RWPE2 (cell line): Measurements from ENCODE around the gene QRFP.

Source experiments
- ATAC-seq: fragments of 200-7000 bp; cut with Tn5 transposase; 3 replicates; pipeline ENCODE4 v1.9.1; 2021; ENCODE audit warnings: low read depth
- DNase-seq: peaks from one replicate; pipeline ENCODE4 v3.0.0-alpha.2; 2020; ENCODE audit warnings: low spot score
- H3K27ac ChIP-seq: fragments of 450-650 bp; 2 replicates; pipeline ENCODE4 v1.5.1; 2017; ENCODE audit warnings: mild to moderate bottlenecking; ENCODE audit not compliant: poor library complexity, severe bottlenecking
- H3K27me3 ChIP-seq: fragments of 250-450 bp; sonication (Bioruptor Pico); 2 replicates; pipeline ENCODE4 v1.5.1; 2021; ENCODE audit warnings: mild to moderate bottlenecking, moderate library complexity; ENCODE audit not compliant: insufficient read depth, poor library complexity, severe bottlenecking
- H3K36me3 ChIP-seq: fragments of 250-450 bp; sonication (Bioruptor Pico); 2 replicates; pipeline ENCODE4 v1.5.1; 2020; ENCODE audit warnings: low read depth, mild to moderate bottlenecking, moderate library complexity
- H3K4me1 ChIP-seq: fragments of 250-450 bp; sonication (Bioruptor Pico); 2 replicates; pipeline ENCODE4 v1.5.1; 2021; ENCODE audit warnings: mild to moderate bottlenecking, moderate library complexity; ENCODE audit not compliant: insufficient read depth, poor library complexity, severe bottlenecking
- H3K4me3 ChIP-seq: fragments of 250-450 bp; sonication (Bioruptor Pico); 2 replicates; pipeline ENCODE4 v1.5.1; 2021; ENCODE audit warnings: mild to moderate bottlenecking, moderate library complexity; ENCODE audit not compliant: severe bottlenecking
- H3K9me3 ChIP-seq: fragments of 250-450 bp; sonication (Bioruptor Pico); 2 replicates; pipeline ENCODE4 v1.5.1; 2021; ENCODE audit warnings: mild to moderate bottlenecking, moderate library complexity; ENCODE audit not compliant: severe bottlenecking
- TF ChIP-seq, protein P1 (sequence below): fragments of 450-650 bp; IDR thresholded peaks from one replicate; pipeline ENCODE4 v1.5.1; 2017; ENCODE audit warnings: mild to moderate bottlenecking, moderate library complexity; ENCODE audit not compliant: poor library complexity, severe bottlenecking

The QRFP gene

GRCh38 chr9:130880599-130881220 lies 15.9 kb downstream of the QRFP start:
- Histone ChIP-seq H3K27ac (no peak overlapping the region), H3K4me1 (peaks cover 6% of the 10 kb centered on the region), H3K27me3 (no peaks in the 10 kb centered on the region), H3K9me3 (peaks cover 8% of the 10 kb centered on the region), H3K36me3 (peaks cover 69% of the 10 kb centered on the region), H3K4me3 (no peak overlapping the region)
- ATAC-seq (no peak), DNase-seq (no peak)
- TF ChIP-seq, protein P1, sequence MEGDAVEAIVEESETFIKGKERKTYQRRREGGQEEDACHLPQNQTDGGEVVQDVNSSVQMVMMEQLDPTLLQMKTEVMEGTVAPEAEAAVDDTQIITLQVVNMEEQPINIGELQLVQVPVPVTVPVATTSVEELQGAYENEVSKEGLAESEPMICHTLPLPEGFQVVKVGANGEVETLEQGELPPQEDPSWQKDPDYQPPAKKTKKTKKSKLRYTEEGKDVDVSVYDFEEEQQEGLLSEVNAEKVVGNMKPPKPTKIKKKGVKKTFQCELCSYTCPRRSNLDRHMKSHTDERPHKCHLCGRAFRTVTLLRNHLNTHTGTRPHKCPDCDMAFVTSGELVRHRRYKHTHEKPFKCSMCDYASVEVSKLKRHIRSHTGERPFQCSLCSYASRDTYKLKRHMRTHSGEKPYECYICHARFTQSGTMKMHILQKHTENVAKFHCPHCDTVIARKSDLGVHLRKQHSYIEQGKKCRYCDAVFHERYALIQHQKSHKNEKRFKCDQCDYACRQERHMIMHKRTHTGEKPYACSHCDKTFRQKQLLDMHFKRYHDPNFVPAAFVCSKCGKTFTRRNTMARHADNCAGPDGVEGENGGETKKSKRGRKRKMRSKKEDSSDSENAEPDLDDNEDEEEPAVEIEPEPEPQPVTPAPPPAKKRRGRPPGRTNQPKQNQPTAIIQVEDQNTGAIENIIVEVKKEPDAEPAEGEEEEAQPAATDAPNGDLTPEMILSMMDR, result no peak

- TF ChIP-seq, protein P1, result no peak
- H3K4me1 ChIP-seq, result no peaks in the 10 kb centered on the region
- H3K4me3 ChIP-seq, result no peak overlapping the region
- peaks cover 7% of the 10 kb centered on the region for H3K9me3 ChIP-seq
- H3K27ac ChIP-seq, result no peak overlapping the region
- no peaks in the 10 kb centered on the region for H3K27me3 ChIP-seq
- H3K36me3 ChIP-seq, result peaks cover 69% of the 10 kb centered on the region
- ATAC-seq (no peak), DNase-seq (no peak)
Measured at GRCh38 chr9:130879863-130880411, 16.7 kb downstream of the QRFP start.

DNA sequence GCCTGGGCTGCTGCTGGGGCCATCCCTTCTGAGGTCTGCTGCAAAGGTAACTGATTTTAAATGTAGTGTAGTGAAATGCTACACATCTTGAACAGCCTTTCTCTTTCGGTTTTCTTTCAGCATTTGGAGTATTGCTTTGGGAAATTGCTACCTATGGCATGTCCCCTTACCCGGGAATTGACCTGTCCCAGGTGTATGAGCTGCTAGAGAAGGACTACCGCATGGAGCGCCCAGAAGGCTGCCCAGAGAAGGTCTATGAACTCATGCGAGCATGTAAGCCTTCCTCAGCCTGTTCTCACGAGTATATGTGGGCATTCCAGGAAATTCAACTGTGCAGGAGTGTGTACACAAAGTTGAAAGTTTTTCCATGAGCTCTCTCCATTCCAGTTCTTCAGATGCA lies 18.3 kb downstream of the QRFP start:
- DNase-seq, result no peak
- TF ChIP-seq, protein P1, result no peak
- Histone ChIP-seq H3K4me1 (no peaks in the 10 kb centered on the region), H3K36me3 (peaks cover 72% of the 10 kb centered on the region), H3K9me3 (peaks cover 6% of the 10 kb centered on the region), H3K4me3 (no peak overlapping the region), H3K27ac (no peak overlapping the region), H3K27me3 (no peaks in the 10 kb centered on the region)
- ATAC-seq, result no peak

DNA sequence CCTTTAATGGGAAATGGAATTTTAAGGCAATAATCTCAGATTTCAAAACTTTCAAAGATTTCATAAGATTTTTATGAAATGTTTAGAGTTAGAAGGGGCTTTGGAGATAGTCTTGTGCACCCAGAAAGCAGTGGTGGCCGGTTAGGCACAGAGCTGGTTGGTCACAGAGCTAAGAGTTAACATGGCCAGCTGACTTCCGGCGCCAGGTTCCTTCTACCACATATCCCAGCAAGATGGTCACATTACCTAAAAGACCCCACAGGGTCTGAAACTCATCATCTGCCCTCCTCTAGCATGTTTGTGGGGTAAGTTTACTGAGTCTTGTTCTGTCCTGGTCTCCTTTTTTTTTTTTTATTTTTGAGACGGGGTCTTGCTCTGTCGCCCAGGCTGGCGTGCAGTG lies 19.3 kb downstream of the QRFP start:
- Histone ChIP-seq H3K9me3 (peaks cover 6% of the 10 kb centered on the region), H3K27ac (no peak overlapping the region), H3K4me3 (no peak overlapping the region), H3K36me3 (peaks cover 75% of the 10 kb centered on the region), H3K4me1 (no peaks in the 10 kb centered on the region), H3K27me3 (no peaks in the 10 kb centered on the region)
- DNase-seq (no peak), ATAC-seq (no peak)
- TF ChIP-seq, protein P1, result no peak

GRCh38 chr9:130874783-130875182 lies 21.8 kb downstream of the QRFP start:
- Histone ChIP-seq H3K27me3 (no peaks in the 10 kb centered on the region), H3K9me3 (peaks cover 6% of the 10 kb centered on the region), H3K4me1 (no peaks in the 10 kb centered on the region), H3K27ac (no peak overlapping the region), H3K4me3 (no peak overlapping the region), H3K36me3 (peaks cover 81% of the 10 kb centered on the region)
- TF ChIP-seq, protein P1, result no peak
- ATAC-seq (no peak), DNase-seq (no peak)
